ENCODE data around the gene NFATC2. TPM values are rescaled to one million over a fixed set of nuclear protein-coding genes. Genes with fewer than 3 reads are reported as not detected.

The NFATC2 gene
- polyA plus RNA-seq, 1 donor from 2014 or later: not detected

- H3K9me2 ChIP-seq (ENCODE audit: insufficient read depth, low read length): no peaks in the 10 kb centered on the region
- no peaks in the 10 kb centered on the region for H3K79me2 ChIP-seq (replicated peaks; ENCODE audit: insufficient read depth, low read length)
- no peak overlapping the region for H3K4me2 ChIP-seq (ENCODE audit: low read length)
- TF ChIP-seq REST (IDR thresholded peaks at IDR 0.05; ENCODE audit: borderline replicate concordance) (no peak), POLR2AphosphoS5 (IDR thresholded peaks at IDR 0.05) (no peak), EP300 (conservative IDR thresholded peaks at IDR 0.05; ENCODE audit: poor library complexity, severe bottlenecking) (no peak), CTCF (IDR thresholded peaks at IDR 0.05; ENCODE audit: poor library complexity, severe bottlenecking) (no peak), MXI1 (conservative IDR thresholded peaks at IDR 0.05; ENCODE audit: poor library complexity, severe bottlenecking) (no peak), EZH2 (IDR thresholded peaks at IDR 0.05; ENCODE audit: borderline replicate concordance, insufficient read depth, low read length, poor library complexity, severe bottlenecking) (no peak), SMC3 (conservative IDR thresholded peaks at IDR 0.05; ENCODE audit: poor library complexity) (no peak), TAF1 (IDR thresholded peaks at IDR 0.05; ENCODE audit: low read depth) (no peak), RAD21 (conservative IDR thresholded peaks at IDR 0.05) (no peak)
- no peak overlapping the region for H3K9ac ChIP-seq (ENCODE audit: low read length)
- H3F3A ChIP-seq (ENCODE audit: insufficient read depth, low read length, poor library complexity, severe bottlenecking): no peaks in the 10 kb centered on the region
- H3K27ac ChIP-seq (ENCODE audit: low read length): no peak overlapping the region
- peaks cover 4% of the 10 kb centered on the region for H3K9me3 ChIP-seq (ENCODE audit: low read length)
- H4K20me1 ChIP-seq (ENCODE audit: insufficient read depth): no peaks in the 10 kb centered on the region
- H3K4me3 ChIP-seq (ENCODE audit: low read length): no peak overlapping the region
- no peaks in the 10 kb centered on the region for H3K36me3 ChIP-seq (ENCODE audit: insufficient read depth, low read length)
- H2AFZ ChIP-seq (ENCODE audit: low read depth, low read length): no peak overlapping the region
- H3K27me3 ChIP-seq (ENCODE audit: insufficient read depth, low read depth, low read length): no peaks in the 10 kb centered on the region
Measured at GRCh38 chr20:51452734-51453365, 89.7 kb downstream of the NFATC2 start.

- TF ChIP-seq CTCF (IDR thresholded peaks at IDR 0.05; ENCODE audit: poor library complexity, severe bottlenecking): no peak
- no peak for TF ChIP-seq REST (IDR thresholded peaks at IDR 0.05; ENCODE audit: borderline replicate concordance)
- no peak for TF ChIP-seq RAD21 (conservative IDR thresholded peaks at IDR 0.05)
- TF ChIP-seq EP300 (conservative IDR thresholded peaks at IDR 0.05; ENCODE audit: poor library complexity, severe bottlenecking): no peak
- no peak for TF ChIP-seq MXI1 (conservative IDR thresholded peaks at IDR 0.05; ENCODE audit: poor library complexity, severe bottlenecking)
- TF ChIP-seq POLR2AphosphoS5 (IDR thresholded peaks at IDR 0.05): no peak
- no peak for TF ChIP-seq SMC3 (conservative IDR thresholded peaks at IDR 0.05; ENCODE audit: poor library complexity)
- no peak for TF ChIP-seq EZH2 (IDR thresholded peaks at IDR 0.05; ENCODE audit: borderline replicate concordance, insufficient read depth, low read length, poor library complexity, severe bottlenecking)
- TF ChIP-seq TAF1 (IDR thresholded peaks at IDR 0.05; ENCODE audit: low read depth): no peak
- Histone ChIP-seq H3K36me3 (ENCODE audit: insufficient read depth, low read length) (no peaks in the 10 kb centered on the region), H3K9me2 (ENCODE audit: insufficient read depth, low read length) (no peaks in the 10 kb centered on the region), H4K20me1 (ENCODE audit: insufficient read depth) (no peaks in the 10 kb centered on the region), H3K9me3 (ENCODE audit: low read length) (peaks cover 4% of the 10 kb centered on the region), H3F3A (ENCODE audit: insufficient read depth, low read length, poor library complexity, severe bottlenecking) (no peaks in the 10 kb centered on the region), H3K27me3 (ENCODE audit: insufficient read depth, low read depth, low read length) (no peaks in the 10 kb centered on the region), H3K4me3 (ENCODE audit: low read length) (no peak overlapping the region), H3K9ac (ENCODE audit: low read length) (no peak overlapping the region), H3K4me2 (ENCODE audit: low read length) (no peak overlapping the region), H3K27ac (ENCODE audit: low read length) (no peak overlapping the region), H3K79me2 (replicated peaks; ENCODE audit: insufficient read depth, low read length) (no peaks in the 10 kb centered on the region), H2AFZ (ENCODE audit: low read depth, low read length) (no peak overlapping the region)
Measured at GRCh38 chr20:51452091-51452613, 90.4 kb downstream of the NFATC2 start.
